DOHH2 (cell line): ENCODE data around the gene RBP4.

ENCODE experiments used
- CTCF ChIP-seq: fragments of 200-600 bp; sonication (generic); IDR thresholded peaks from one replicate; pipeline ENCODE4 v1.5.1; 2014; ENCODE audit warnings: antibody characterized with exemption, mild to moderate bottlenecking, low read depth, low read length; ENCODE audit not compliant: poor library complexity, severe bottlenecking
- EZH2phosphoT487 ChIP-seq: fragments of 200-600 bp; sonication (generic); IDR thresholded peaks from 2 replicates; pipeline ENCODE4 v1.6.1; 2017; ENCODE audit warnings: borderline replicate concordance, mild to moderate bottlenecking, antibody characterized with exemption, low read length, moderate library complexity, mixed read lengths

- TF ChIP-seq CTCF (no peak), EZH2phosphoT487 (no peak)
Measured at GRCh38 chr10:93589648-93590562, 11.1 kb downstream of the RBP4 start.
